ENCODE results near the gene PHLDA2. TPM values are rescaled to one million over a fixed set of nuclear protein-coding genes. Genes with fewer than 3 reads are reported as not detected.

PHLDA2 gene
- total RNA-seq, 1 donor from 2014 or later, result 0.42 TPM

DNA sequence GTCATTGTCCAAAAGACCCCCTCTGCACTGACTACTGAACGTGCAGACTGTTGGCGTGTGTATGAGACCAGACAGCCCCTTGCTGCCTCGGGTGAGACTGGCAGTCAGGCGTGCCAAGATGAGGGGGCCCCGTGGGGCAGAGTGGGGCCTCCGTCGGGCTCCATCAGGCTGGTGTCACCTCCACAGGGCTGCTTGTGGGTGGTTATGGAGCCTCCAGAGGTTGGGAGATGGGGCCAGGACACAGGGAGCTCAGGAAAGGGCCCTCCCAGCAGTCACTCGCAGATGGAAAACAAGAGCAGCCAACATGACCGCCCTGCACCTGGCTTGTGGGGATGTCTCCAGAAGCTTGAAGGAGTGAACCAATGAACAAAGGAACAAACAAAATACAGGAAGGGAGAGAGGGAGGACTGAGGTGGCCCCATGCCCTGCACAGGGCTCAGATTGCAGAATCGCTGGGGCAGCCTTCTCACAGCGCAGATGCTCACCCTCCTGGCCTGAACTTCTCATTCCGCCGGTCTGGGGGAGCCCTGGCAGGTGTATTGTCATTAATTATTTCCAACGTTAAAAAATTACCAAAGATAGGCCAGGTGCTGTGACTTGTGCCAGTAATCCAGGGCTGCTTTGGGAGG is 5.5 kb upstream of the PHLDA2 start:
- CTCF ChIA-PET, result no interaction called here

DNA sequence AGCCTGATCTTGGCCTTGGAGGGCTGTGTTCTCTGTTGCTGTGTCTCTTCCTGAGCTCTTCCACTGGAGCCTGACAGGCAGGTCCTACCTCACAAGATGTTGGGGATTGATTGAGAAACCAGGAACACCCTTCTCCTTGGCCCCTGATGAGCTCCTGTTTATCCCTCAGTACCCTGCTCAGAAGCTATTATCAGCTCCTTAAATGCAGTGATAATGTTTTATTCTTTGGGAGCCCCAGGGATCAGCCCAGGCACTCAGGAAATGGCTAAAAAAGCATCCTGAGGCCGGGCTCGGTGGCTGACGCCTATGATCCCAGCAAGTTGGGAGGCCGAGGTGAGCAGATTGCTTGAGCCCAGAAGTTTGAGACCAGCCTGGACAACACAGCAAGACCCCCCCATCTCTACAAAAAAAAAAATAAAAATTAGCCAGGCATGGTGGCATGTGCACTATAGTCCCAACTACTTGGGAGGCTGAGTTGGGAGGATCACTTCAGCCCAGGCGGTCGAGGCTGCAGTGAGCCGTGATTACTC is 4.9 kb upstream of the PHLDA2 start:
- CTCF ChIA-PET, result no interaction called here
- Mint-ChIP-seq H3K27me3 (peaks cover 7% of the 10 kb centered on the region), H3K9me3 (peaks cover 11% of the 10 kb centered on the region), H3K4me3 (no peak overlapping the region), H3K36me3 (ENCODE audit: low read depth) (peaks cover 2% of the 10 kb centered on the region), H3K27ac (no peak overlapping the region), H3K4me1 (peaks cover 8% of the 10 kb centered on the region)
- ATAC-seq (ENCODE audit: low read depth) (no peak), DNase-seq (peak; percentile 4)
- TF ChIP-seq CTCF (IDR thresholded peaks at IDR 0.05), result no peak
- intact Hi-C loops (cut with micrococcal nuclease), result no loop called here
- POLR2A ChIA-PET, result no interaction called here

More for the DNA sequence above, 5.5 kb upstream of the PHLDA2 start:
- Mint-ChIP-seq H3K9me3 (peaks cover 11% of the 10 kb centered on the region), H3K4me3 (no peak overlapping the region), H3K27me3 (peaks cover 6% of the 10 kb centered on the region), H3K27ac (no peak overlapping the region), H3K36me3 (ENCODE audit: low read depth) (peaks cover 2% of the 10 kb centered on the region), H3K4me1 (peaks cover 7% of the 10 kb centered on the region)
- no peak for TF ChIP-seq CTCF (IDR thresholded peaks at IDR 0.05)
- no peak for DNase-seq
- no peak for ATAC-seq (ENCODE audit: low read depth)
- intact Hi-C loops (cut with micrococcal nuclease), result no loop called here
- POLR2A ChIA-PET, result no interaction called here

- no peak for TF ChIP-seq CTCF (IDR thresholded peaks at IDR 0.05)
- no peak overlapping the region for H3K27ac Mint-ChIP-seq
- peak; percentile 16 for ATAC-seq (ENCODE audit: low read depth)
- peaks cover 10% of the 10 kb centered on the region for H3K4me1 Mint-ChIP-seq
- H3K4me3 Mint-ChIP-seq, result no peak overlapping the region
- peaks cover 9% of the 10 kb centered on the region for H3K27me3 Mint-ChIP-seq
- peaks cover 2% of the 10 kb centered on the region for H3K36me3 Mint-ChIP-seq (ENCODE audit: low read depth)
- intact Hi-C loops (cut with micrococcal nuclease), result no loop called here
- ChIA-PET POLR2A (interaction anchor here (0.6 kb wide), 1 partner anchor 65 kb away, joined by 5 read pairs; no protein-coding TSS in a partner anchor), CTCF (no interaction called here)
- H3K9me3 Mint-ChIP-seq, result peaks cover 8% of the 10 kb centered on the region
- no peak for DNase-seq
Observed at GRCh38 chr11:2933375-2934020, 4.3 kb upstream of the PHLDA2 start.

DNA sequence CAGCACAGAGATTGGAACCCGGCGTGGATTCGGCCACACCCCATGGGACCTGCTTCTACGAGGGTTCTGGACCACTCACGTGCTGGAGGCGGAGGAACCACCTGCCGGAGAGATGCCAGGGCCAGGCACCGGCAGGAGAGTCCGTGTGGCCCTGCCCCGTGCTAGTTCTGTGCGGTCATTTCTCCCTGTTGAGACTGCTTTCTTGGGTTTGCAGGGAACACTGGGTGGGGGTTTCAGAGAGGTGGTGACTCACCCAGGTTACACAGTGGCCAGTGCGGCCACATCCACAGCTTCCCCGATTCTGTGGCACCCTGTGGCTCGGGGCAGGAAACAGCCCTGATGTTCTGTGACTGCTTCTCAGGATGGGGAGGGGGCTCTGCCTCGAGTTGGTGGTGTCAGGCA is 3.6 kb upstream of the PHLDA2 start:
- CTCF ChIA-PET, result no interaction called here
- H3K27ac Mint-ChIP-seq, result no peak overlapping the region

More for the DNA sequence above, 3.6 kb upstream of the PHLDA2 start:
- ATAC-seq (ENCODE audit: low read depth) (no peak), DNase-seq (no peak)
- Mint-ChIP-seq H3K4me1 (peaks cover 15% of the 10 kb centered on the region), H3K36me3 (ENCODE audit: low read depth) (peaks cover 2% of the 10 kb centered on the region), H3K9me3 (peaks cover 6% of the 10 kb centered on the region), H3K27me3 (peaks cover 11% of the 10 kb centered on the region), H3K4me3 (no peak overlapping the region)
- POLR2A ChIA-PET, result interaction anchor here (0.6 kb wide), 1 partner anchor 65 kb away, joined by 5 read pairs; no protein-coding TSS in a partner anchor
- TF ChIP-seq CTCF (IDR thresholded peaks at IDR 0.05), result no peak
- intact Hi-C loops (cut with micrococcal nuclease), result no loop called here

Measured in activated B cell treated with CpG ODN at 0.5 μM for 24 hours (primary cell).